Endothelial cell (in vitro differentiated cells): ENCODE measurements around the gene GPC5. TPM values are rescaled to one million over a fixed set of nuclear protein-coding genes. Genes with fewer than 3 reads are reported as not detected.

ENCODE experiments used
- DNase-seq: peaks from one replicate; pipeline ENCODE4 v3.0.0; 2021; ENCODE audit warnings: low spot score
- H3K27ac Mint-ChIP-seq: one replicate; pipeline ENCODE4 v1.8.0; 2021; ENCODE audit warnings: mixed read lengths, inconsistent platforms; ENCODE audit not compliant: unreplicated experiment
- H3K27me3 Mint-ChIP-seq: one replicate; pipeline ENCODE4 v1.8.0; 2021; ENCODE audit warnings: mild to moderate bottlenecking, moderate library complexity, mixed read lengths, inconsistent platforms; ENCODE audit not compliant: unreplicated experiment
- H3K36me3 Mint-ChIP-seq: one replicate; pipeline ENCODE4 v1.8.0; 2021; ENCODE audit warnings: mild to moderate bottlenecking, low read depth, mixed read lengths, inconsistent platforms; ENCODE audit not compliant: unreplicated experiment
- H3K4me1 Mint-ChIP-seq: one replicate; pipeline ENCODE4 v1.8.0; 2021; ENCODE audit warnings: mild to moderate bottlenecking, mixed read lengths, inconsistent platforms; ENCODE audit not compliant: unreplicated experiment
- H3K4me3 Mint-ChIP-seq: one replicate; pipeline ENCODE4 v1.8.0; 2021; ENCODE audit warnings: mild to moderate bottlenecking, mixed read lengths, inconsistent platforms; ENCODE audit not compliant: unreplicated experiment
- H3K9me3 Mint-ChIP-seq: one replicate; pipeline ENCODE4 v1.8.0; 2021; ENCODE audit warnings: mixed read lengths, inconsistent platforms; ENCODE audit not compliant: unreplicated experiment
- total RNA-seq: library from RNA; stranded (reverse); fragmentation: NEBNext Ultra II Directional; extraction: Animal tissue kit (Norgen Biotek cat#: 25700); gene quantifications from one replicate; pipeline ENCODE4 v1.2.1, GENCODE V29; 2021; ENCODE audit not compliant: unreplicated experiment
- TF ChIP-seq, protein P1 (sequence below): fragments of 200-600 bp; sonication (generic); IDR thresholded peaks from one replicate; pipeline ENCODE4 v1.5.0; 2021; ENCODE audit warnings: antibody characterized with exemption; ENCODE audit not compliant: unreplicated experiment

The GPC5 gene
- total RNA-seq, 1 donor from 2014 or later, result not detected

GRCh38 chr13:92313382-92313781 is 915.0 kb downstream of the GPC5 start:
- no peaks in the 10 kb centered on the region for H3K27me3 Mint-ChIP-seq
- H3K9me3 Mint-ChIP-seq, result no peaks in the 10 kb centered on the region
- H3K4me3 Mint-ChIP-seq, result no peak overlapping the region
- TF ChIP-seq, protein P1, sequence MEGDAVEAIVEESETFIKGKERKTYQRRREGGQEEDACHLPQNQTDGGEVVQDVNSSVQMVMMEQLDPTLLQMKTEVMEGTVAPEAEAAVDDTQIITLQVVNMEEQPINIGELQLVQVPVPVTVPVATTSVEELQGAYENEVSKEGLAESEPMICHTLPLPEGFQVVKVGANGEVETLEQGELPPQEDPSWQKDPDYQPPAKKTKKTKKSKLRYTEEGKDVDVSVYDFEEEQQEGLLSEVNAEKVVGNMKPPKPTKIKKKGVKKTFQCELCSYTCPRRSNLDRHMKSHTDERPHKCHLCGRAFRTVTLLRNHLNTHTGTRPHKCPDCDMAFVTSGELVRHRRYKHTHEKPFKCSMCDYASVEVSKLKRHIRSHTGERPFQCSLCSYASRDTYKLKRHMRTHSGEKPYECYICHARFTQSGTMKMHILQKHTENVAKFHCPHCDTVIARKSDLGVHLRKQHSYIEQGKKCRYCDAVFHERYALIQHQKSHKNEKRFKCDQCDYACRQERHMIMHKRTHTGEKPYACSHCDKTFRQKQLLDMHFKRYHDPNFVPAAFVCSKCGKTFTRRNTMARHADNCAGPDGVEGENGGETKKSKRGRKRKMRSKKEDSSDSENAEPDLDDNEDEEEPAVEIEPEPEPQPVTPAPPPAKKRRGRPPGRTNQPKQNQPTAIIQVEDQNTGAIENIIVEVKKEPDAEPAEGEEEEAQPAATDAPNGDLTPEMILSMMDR, result no peak
- no peak for DNase-seq
- H3K27ac Mint-ChIP-seq, result no peak overlapping the region
- H3K4me1 Mint-ChIP-seq, result no peaks in the 10 kb centered on the region
- no peaks in the 10 kb centered on the region for H3K36me3 Mint-ChIP-seq

- H3K4me1 Mint-ChIP-seq, result no peaks in the 10 kb centered on the region
- no peaks in the 10 kb centered on the region for H3K27me3 Mint-ChIP-seq
- TF ChIP-seq, protein P1, result no peak
- H3K4me3 Mint-ChIP-seq, result no peak overlapping the region
- H3K27ac Mint-ChIP-seq, result no peak overlapping the region
- H3K9me3 Mint-ChIP-seq, result no peaks in the 10 kb centered on the region
- DNase-seq, result no peak
- H3K36me3 Mint-ChIP-seq, result no peaks in the 10 kb centered on the region
These were observed 916.8 kb downstream of the GPC5 start for GRCh38 chr13:92315265-92315664.

DNA sequence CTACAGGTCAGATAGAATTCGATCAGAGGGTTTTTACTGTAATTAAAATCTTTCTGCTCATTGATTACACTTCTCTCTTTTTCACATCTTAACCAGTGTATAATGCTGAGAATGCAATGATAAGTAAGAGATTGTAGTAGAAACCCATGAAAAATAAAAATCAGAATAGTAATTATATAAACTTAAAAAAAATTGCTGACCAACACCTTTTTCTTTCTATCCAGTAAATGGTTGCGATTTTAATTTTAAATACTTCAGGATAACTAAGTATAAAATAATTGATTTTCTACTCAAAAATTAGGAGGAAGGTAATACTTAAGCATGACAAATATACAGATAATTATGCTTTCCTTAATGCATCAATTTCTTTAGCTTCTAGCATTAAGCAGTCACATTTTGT is 917.6 kb downstream of the GPC5 start:
- Mint-ChIP-seq H3K27ac (no peak overlapping the region), H3K4me1 (no peaks in the 10 kb centered on the region), H3K27me3 (no peaks in the 10 kb centered on the region), H3K9me3 (no peaks in the 10 kb centered on the region), H3K36me3 (no peaks in the 10 kb centered on the region), H3K4me3 (no peak overlapping the region)
- TF ChIP-seq, protein P1, result no peak
- no peak for DNase-seq

DNA sequence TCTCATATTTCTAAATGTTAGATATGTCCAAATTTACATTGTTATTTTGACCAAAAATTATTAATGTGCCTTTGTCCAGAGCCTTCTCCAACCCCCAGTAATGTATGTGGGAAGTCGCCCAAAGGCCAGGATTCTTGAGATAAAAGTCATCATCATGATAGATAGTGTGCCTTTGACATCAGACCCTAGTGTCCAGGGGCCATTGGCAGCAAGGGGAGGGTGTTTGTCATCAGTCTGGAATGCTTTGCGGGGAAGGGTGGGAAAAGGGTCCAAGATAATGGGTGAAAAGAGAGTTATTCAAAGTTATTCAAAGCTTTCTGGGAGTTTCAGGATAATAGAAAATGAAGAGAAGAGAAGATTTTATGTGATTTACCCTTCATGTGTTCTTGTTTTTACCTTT is 918.6 kb downstream of the GPC5 start:
- H3K27ac Mint-ChIP-seq, result no peak overlapping the region
- TF ChIP-seq, protein P1, result no peak
- no peak overlapping the region for H3K4me3 Mint-ChIP-seq
- DNase-seq, result no peak
- H3K4me1 Mint-ChIP-seq, result no peaks in the 10 kb centered on the region
- no peaks in the 10 kb centered on the region for H3K9me3 Mint-ChIP-seq
- H3K27me3 Mint-ChIP-seq, result no peaks in the 10 kb centered on the region
- H3K36me3 Mint-ChIP-seq, result no peaks in the 10 kb centered on the region

DNA sequence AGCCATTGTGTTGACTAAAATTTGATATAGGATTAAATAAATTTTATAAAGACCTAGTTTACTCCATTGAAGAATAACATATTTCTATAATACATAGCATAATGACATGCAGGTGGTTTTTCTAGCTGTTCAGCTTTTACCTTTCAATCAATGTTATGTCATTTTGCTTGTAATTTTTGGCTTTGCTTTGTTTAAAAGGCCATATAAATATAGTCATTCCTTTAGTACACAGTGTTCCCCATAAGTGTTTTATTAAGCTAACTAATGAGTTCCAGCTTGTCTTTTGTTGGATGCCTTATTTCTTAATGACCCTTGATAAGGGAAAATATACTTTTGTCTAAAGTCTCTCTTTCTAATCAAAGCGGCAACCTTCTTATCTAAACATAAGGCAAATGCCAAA is 921.9 kb downstream of the GPC5 start:
- Mint-ChIP-seq H3K9me3 (no peaks in the 10 kb centered on the region), H3K27ac (no peak overlapping the region), H3K4me3 (no peak overlapping the region), H3K4me1 (no peaks in the 10 kb centered on the region), H3K27me3 (no peaks in the 10 kb centered on the region), H3K36me3 (no peaks in the 10 kb centered on the region)
- TF ChIP-seq, protein P1, result no peak
- no peak for DNase-seq
